GM10266 (cell line): Measurements from ENCODE around the gene PCDH1.
"Not testable (repeated sequence)": the region's sequence is repeated elsewhere in the genome, so short reads cannot be mapped to it uniquely, and the experiment has no call there.

Source experiments
- DNase-seq: peaks from one replicate; pipeline ENCODE4 v3.0.0; 2012; ENCODE audit errors: extremely low spot score
- TF ChIP-seq, protein P1 (sequence below): IDR thresholded peaks from 2 replicates; pipeline ENCODE4 v1.5.1; 2012; ENCODE audit warnings: mild to moderate bottlenecking, low read depth; ENCODE audit not compliant: control insufficient read depth, insufficient read depth; ENCODE audit errors: missing control alignments

PCDH1 gene

DNA sequence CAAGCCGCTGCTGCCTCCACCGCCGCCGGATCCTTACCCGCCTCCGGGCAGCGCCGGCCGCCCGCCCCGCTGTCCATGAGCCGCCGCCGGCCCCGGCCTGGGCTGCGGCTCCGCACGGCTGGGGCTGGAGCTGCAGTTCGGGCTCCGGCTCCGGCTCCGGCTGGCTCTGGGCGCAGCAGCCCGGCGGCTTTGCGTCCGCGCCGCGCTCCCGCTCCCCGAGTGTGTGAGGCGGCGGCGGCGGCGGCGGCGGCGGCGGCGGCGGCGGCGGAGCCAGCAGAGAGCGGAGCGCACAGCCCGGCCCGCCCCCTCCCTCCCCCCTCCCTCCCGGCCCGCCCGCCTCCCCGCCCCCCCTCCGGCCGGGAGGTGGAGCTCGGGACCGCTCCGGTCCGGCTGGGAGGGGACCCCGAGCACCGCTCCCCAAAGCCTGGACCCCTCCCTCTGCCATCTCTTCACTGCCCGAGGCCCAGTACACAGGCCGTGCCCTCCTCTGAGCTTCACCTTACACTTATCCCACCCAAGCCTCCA, at the start of gene PCDH1:
PCDH1 (minus strand) TSS at position 225 of the 525 bp plus-strand sequence; CDS start at position 77, 148 bp downstream.
- DNase-seq, result no peak
- TF ChIP-seq, protein P1, sequence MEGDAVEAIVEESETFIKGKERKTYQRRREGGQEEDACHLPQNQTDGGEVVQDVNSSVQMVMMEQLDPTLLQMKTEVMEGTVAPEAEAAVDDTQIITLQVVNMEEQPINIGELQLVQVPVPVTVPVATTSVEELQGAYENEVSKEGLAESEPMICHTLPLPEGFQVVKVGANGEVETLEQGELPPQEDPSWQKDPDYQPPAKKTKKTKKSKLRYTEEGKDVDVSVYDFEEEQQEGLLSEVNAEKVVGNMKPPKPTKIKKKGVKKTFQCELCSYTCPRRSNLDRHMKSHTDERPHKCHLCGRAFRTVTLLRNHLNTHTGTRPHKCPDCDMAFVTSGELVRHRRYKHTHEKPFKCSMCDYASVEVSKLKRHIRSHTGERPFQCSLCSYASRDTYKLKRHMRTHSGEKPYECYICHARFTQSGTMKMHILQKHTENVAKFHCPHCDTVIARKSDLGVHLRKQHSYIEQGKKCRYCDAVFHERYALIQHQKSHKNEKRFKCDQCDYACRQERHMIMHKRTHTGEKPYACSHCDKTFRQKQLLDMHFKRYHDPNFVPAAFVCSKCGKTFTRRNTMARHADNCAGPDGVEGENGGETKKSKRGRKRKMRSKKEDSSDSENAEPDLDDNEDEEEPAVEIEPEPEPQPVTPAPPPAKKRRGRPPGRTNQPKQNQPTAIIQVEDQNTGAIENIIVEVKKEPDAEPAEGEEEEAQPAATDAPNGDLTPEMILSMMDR, result no peak

DNA sequence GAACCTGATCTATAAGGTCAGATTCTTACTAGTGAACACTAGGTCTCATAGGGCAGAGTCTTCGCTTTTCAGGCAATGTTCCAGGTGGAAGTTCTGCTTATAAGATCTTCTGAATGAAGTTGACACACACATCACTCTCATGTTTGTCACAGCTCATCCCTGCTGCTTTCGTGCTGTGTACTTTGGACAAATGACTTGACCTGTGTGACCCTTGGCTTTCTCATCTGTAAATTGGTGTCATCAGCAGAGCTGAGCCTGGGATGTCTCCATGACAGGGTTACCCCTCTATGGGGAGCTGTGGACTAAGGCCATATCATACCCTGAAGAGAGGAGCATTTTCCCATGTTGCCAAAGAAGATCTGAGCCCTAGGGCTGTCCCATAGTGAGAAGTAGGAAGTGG, 48.2 kb upstream of the PCDH1 start:
- TF ChIP-seq, protein P1, result no peak
- no peak for DNase-seq

DNA sequence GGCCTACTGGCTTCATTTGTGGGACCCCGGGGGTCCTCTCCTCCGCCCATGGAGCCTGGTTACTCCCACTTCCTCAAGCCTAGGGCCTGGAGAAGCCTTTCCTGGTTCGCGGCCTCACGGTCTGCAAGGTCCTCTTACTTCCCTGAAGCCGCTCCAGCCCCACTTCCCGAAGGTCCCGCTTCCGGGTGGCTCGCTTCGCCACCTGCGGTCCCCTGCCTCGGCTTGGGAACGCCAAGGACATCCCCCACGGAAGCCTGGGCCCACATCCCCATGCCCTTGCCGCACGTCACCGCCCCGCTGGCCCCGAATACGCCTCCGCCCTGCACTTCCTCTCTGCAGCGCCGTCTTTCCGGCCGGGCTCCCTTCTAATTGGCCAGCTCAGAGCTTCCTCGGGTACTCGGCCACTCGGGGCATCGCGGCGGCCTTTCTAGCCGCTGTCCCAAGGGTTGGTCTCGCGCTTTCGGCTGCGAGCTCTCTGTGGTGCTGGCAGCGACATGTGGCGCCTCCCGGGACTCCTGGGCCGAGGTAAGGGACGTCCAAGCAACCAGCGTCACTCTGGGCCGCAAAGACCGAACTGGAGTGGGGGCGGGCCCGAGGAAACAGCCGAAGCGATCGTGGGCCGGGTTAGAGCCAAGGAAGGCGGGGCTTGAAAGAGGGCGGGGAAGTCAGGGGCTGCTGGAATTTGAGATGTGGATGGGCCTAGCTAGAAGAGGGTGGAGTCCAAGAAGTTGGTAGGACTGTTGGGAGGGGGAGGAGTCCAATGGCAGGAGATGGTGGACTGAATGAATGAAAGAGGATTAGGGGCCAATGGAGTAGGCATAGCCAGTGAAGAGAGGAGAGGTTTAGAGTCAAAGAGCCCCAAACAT, 45.5 kb upstream of the PCDH1 start, which contains the start of gene DELE1:
DELE1 (plus strand) TSS at position 424 of the 866 bp plus-strand sequence; CDS start at position 495, 71 bp downstream.
- TF ChIP-seq, protein P1, result no peak
- peak; percentile 92 for DNase-seq

DNA sequence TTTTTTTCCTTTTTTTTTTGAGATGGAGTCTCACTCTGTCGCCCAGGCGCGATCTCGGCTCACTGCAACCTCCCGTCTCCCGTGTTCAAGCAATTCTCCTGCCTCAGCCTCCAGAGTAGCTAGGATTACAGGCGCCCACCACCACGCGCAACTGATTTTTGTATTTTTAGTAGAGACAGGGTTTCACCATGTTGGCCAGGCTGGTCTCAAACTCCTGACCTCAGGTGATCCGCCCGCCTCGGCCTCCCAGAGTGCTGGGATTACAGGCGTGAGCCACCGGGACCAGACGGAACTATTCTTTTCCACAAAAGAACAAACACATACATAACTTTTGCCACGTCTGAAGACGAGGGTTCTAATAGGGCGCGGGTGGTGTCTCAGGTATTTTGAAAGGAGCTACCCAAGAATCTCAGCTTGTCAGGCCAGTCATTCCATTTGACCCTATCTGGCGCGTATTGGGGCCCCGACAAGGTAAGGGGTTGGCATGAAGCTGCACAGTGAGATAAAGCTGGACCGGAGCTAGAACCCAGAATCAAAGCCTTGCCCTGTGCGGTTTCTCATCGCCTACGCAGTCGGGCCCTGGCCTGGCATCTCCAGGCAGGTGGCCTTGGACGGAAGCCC, 44.7 kb upstream of the PCDH1 start:
- DNase-seq, result not testable (repeated sequence)

DNA sequence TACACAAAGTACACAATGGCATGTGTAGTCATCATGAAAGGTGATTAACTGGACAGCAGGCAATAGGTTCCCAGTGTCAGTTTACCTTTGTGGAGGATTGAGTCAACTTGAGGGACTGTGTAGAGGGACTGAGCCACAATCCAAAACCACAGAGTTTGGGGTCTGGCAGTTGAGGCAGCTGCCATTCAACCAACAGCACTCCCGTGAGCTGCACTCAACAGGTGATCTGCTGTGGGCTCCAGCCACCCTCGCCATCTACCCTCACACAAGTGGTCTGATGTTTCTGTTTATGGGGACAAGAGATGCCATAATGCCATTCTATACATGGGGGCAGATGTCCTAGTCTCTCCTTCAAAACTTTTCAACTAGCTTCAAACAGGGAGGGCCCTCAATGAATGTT, 42.6 kb upstream of the PCDH1 start:
- TF ChIP-seq, protein P1, result no peak

DNA sequence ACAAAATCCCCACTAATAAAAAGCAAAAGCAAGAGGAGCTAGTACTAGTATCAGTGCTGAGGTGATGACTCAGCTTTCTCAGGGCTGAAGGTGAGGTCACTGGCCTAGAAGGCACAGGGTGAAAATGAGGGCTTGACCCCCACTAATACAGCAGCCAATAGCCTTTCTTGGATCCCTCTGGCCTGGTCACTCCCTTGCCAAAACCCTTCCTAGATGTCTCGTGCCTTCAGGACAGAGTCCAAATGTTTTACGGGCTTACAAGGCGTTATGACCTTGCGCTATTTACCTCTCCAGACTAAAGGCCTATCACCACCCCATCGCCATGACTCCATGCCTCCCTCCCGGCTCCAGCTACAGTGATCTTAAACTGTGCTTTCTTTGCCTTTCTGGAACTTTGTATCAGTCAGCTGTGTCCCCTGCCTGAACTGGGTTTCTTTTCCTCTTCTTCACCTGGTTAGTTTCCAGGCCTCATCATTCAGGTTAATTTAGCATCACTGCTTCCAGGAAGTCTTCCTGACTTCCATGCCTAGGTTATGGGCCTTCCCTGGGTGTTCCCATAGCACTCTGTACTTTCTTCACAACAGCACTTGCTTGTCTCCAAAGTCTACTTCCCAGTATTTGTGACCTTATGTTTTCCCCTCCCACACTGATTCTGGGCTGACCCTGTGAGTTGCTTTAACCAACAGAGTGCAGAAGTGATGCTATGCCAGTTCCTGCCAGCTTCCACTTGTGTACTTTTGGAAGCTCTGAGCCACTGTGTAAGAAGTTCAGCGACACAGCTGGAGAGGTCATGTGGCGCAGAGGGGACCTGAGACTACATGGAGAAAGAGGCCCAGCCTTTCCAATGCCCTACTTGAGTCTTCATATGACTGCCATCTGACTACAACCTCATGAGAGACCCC, 41.3 kb upstream of the PCDH1 start:
- TF ChIP-seq, protein P1, result no peak

More for the DNA sequence above, 42.6 kb upstream of the PCDH1 start:
- DNase-seq, result no peak

DNA sequence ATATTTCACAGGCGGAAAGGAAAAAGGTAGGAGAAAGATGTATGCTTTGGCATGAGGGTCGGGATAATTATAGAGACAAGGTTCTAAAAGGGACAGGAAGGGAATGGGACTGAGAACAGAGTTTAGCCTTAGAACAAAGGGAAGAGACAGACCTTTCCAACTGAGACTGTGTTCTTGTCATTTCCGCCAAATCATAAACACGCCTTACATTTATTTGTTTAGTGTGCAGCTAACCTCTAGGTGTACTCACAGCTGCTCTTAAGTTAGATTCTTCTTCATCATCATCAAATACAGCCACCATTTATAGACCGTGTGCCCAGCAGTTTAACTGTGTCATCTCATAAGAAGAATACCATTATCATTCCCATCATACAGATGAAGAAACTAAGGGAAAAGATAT, 39.5 kb upstream of the PCDH1 start:
- DNase-seq, result no peak
- TF ChIP-seq, protein P1, result no peak

More for the DNA sequence above, 41.3 kb upstream of the PCDH1 start:
- no peak for DNase-seq
